SK-N-SH (cell line): ENCODE measurements around the gene HLA-DRB5. TPM values are rescaled to one million over a fixed set of nuclear protein-coding genes. Genes with fewer than 3 reads are reported as not detected.

Experiments
- CTCF ChIA-PET: fragments of 300-600, 350-600 bp; formaldehyde crosslinking; extraction: SDS; loops from one replicate; lab custom pipeline; 2021; lab: Yijun Ruan, JAX
- POLR2A ChIA-PET: fragments of 350-600 bp; sonication (Branson Sonifier 250); formaldehyde crosslinking; extraction: SDS; loops from one replicate; lab custom pipeline; 2020; ENCODE audit warnings: antibody characterized with exemption, inconsistent platforms; lab: Yijun Ruan, JAX
- DNase-seq: peaks from one replicate; pipeline ENCODE4 v3.0.0; 2012
- H2AFZ ChIP-seq: fragments of 200-600 bp; sonication (generic); 2 replicates; pipeline ENCODE4 v1.8.1; 2016; ENCODE audit warnings: antibody characterized with exemption, mild to moderate bottlenecking, low read depth
- H3F3A ChIP-seq: fragments of 200-600 bp; sonication (generic); replicated peaks from 2 replicates; pipeline ENCODE3; 2016; ENCODE audit warnings: antibody characterized with exemption, mild to moderate bottlenecking; ENCODE audit not compliant: insufficient read depth
- H3K27ac ChIP-seq, 2 experiments: fragments of 200-500 bp in 1 of 2; fragments of 200-600 bp in 1 of 2; sonication (Bioruptor generic) in 1 of 2; sonication (generic), shearing (Covaris generic) in 1 of 2; 2 replicates each; pipeline versions ENCODE4 v1.5.1 to v1.6.1; 2014 to 2016; ENCODE audit warnings: low read depth in 2 of 2, inconsistent platforms in 1 of 2, low read length in 1 of 2, mild to moderate bottlenecking in 1 of 2, mixed read lengths in 1 of 2
- H3K27me3 ChIP-seq: fragments of 200-600 bp; sonication (generic), shearing (Covaris generic); 2 replicates; pipeline ENCODE4 v1.6.1; 2016; ENCODE audit warnings: mixed run types; ENCODE audit not compliant: insufficient read depth
- H3K36me3 ChIP-seq, 2 experiments: fragments of 200-500 bp in 1 of 2; fragments of 200-600 bp in 1 of 2; sonication (Bioruptor generic) in 1 of 2; sonication (generic) in 1 of 2; replicated peaks in 1 of 2; 2 replicates each; pipeline versions ENCODE3 to v1.5.1; 2014 to 2016; ENCODE audit warnings: low read length in 1 of 2, mild to moderate bottlenecking in 1 of 2; ENCODE audit not compliant: insufficient read depth in 2 of 2, control insufficient read depth in 1 of 2
- H3K4me1 ChIP-seq, 2 experiments: fragments of 200-500 bp in 1 of 2; fragments of 200-600 bp in 1 of 2; sonication (Bioruptor generic) in 1 of 2; sonication (generic), shearing (Covaris generic) in 1 of 2; 2 replicates each; pipeline versions ENCODE4 v1.5.1 to v1.6.1; 2014 to 2016; ENCODE audit warnings: low read depth in 1 of 2, low read length in 1 of 2, mixed run types in 1 of 2; ENCODE audit not compliant: insufficient read depth in 2 of 2, control insufficient read depth in 1 of 2
- H3K4me2 ChIP-seq: fragments of 200-600 bp; sonication (generic), shearing (Covaris generic); 2 replicates; pipeline ENCODE4 v1.6.1; 2017; ENCODE audit warnings: mixed run types
- H3K4me3 ChIP-seq, 2 experiments: fragments of 200-500 bp in 1 of 2; fragments of 200-600 bp in 1 of 2; sonication (Bioruptor generic) in 1 of 2; sonication (generic), shearing (Covaris generic) in 1 of 2; 2 replicates each; pipeline versions ENCODE4 v1.5.1 to v1.8.1; 2014 to 2016; ENCODE audit warnings: low read depth in 2 of 2, inconsistent platforms in 1 of 2, low read length in 1 of 2, mild to moderate bottlenecking in 1 of 2, mixed read lengths in 1 of 2, moderate library complexity in 1 of 2
- H3K79me2 ChIP-seq: fragments of 200-600 bp; sonication (generic); 2 replicates; pipeline ENCODE4 v1.8.1; 2017; ENCODE audit warnings: mild to moderate bottlenecking; ENCODE audit not compliant: insufficient read depth
- H3K9ac ChIP-seq: fragments of 200-600 bp; sonication (generic); 2 replicates; pipeline ENCODE4 v1.6.1; 2017; ENCODE audit warnings: mixed run types
- H3K9me2 ChIP-seq: fragments of 200-600 bp; sonication (generic); 2 replicates; pipeline ENCODE4 v1.6.1; 2017; ENCODE audit warnings: mixed run types
- H3K9me3 ChIP-seq: fragments of 200-600 bp; sonication (generic); 2 replicates; pipeline ENCODE4 v1.6.1; 2017; ENCODE audit warnings: mixed run types, mild to moderate bottlenecking, moderate library complexity
- H4K20me1 ChIP-seq: fragments of 200-600 bp; sonication (generic); 2 replicates; pipeline ENCODE4 v1.6.1; 2017; ENCODE audit warnings: mild to moderate bottlenecking, mixed run types; ENCODE audit not compliant: insufficient read depth
- CHD2 ChIP-seq: fragments of 150-350 bp; IDR thresholded peaks from 2 replicates; pipeline ENCODE4 v1.6.1; 2018; ENCODE audit warnings: low read length; ENCODE audit not compliant: partially characterized antibody
- CTCF ChIP-seq: fragments of 200-600 bp; sonication (generic); IDR thresholded peaks from 2 replicates; pipeline ENCODE4 v1.6.1; 2017; ENCODE audit warnings: antibody characterized with exemption, mild to moderate bottlenecking, moderate library complexity
- ELF1 ChIP-seq: IDR thresholded peaks from 2 replicates; pipeline ENCODE4 v1.4.0; 2012
- EZH2phosphoT487 ChIP-seq: fragments of 200-600 bp; sonication (generic); IDR thresholded peaks from 2 replicates; pipeline ENCODE4 v1.6.1; 2017; ENCODE audit warnings: low read depth, mixed run types, mild to moderate bottlenecking, antibody characterized with exemption, moderate library complexity, borderline replicate concordance
- FOSL2 ChIP-seq: IDR thresholded peaks from 2 replicates; pipeline ENCODE4 v1.4.0; 2012; ENCODE audit warnings: low read depth, mild to moderate bottlenecking, moderate library complexity, borderline replicate concordance
- GABPA ChIP-seq: IDR thresholded peaks from 2 replicates; pipeline ENCODE4 v1.4.0; 2012; ENCODE audit warnings: low read depth, mild to moderate bottlenecking
- GATA2 ChIP-seq: sonication (generic); formaldehyde crosslinking; IDR thresholded peaks from 2 replicates; pipeline ENCODE4 v1.5.0; 2020; ENCODE audit warnings: mild to moderate bottlenecking, missing genetic modification reagents
- MEF2A ChIP-seq: IDR thresholded peaks from 2 replicates; pipeline ENCODE4 v1.4.0; 2012; ENCODE audit warnings: low read depth, borderline replicate concordance
- MXI1 ChIP-seq: IDR thresholded peaks from 2 replicates; pipeline ENCODE4 v1.6.1; 2012; ENCODE audit warnings: mild to moderate bottlenecking, low read depth, low read length, improper control_type of control experiment
- PBX3 ChIP-seq: IDR thresholded peaks from 2 replicates; pipeline ENCODE4; 2012
- RAD21 ChIP-seq: IDR thresholded peaks from 2 replicates; pipeline ENCODE4 v1.6.1; 2012; ENCODE audit warnings: mild to moderate bottlenecking, low read length
- TAF1 ChIP-seq: IDR thresholded peaks from 2 replicates; pipeline ENCODE4 v1.6.1; 2012; ENCODE audit warnings: low read depth, mild to moderate bottlenecking, low read length, moderate library complexity, borderline replicate concordance
- ZBTB33 ChIP-seq: IDR thresholded peaks from 2 replicates; pipeline ENCODE4 v1.4.0; 2012; ENCODE audit warnings: low read depth, borderline replicate concordance
- polyA plus RNA-seq, 3 experiments: library from polyadenylated mRNA; depleted of rRNA; stranded (reverse); fragments of >200 nt; gene quantifications; 2 replicates each; pipeline ENCODE4 v1.2.3, GENCODE V29; 2012
- TF ChIP-seq, protein P1 (sequence below): fragments of 150-350 bp; IDR thresholded peaks from 2 replicates; pipeline ENCODE4 v1.6.1; 2017; ENCODE audit warnings: antibody characterized with exemption, low read length, low read depth, borderline replicate concordance
- TF ChIP-seq, protein P2 (sequence below): fragments of 150-350 bp; IDR thresholded peaks from 2 replicates; pipeline ENCODE4 v1.6.1; 2016; ENCODE audit warnings: mild to moderate bottlenecking, low read depth, low read length

HLA-DRB5 gene
- polyA plus RNA-seq, 1 of the 3 experiments (the other 2 are of a cell fraction), result not detected

DNA sequence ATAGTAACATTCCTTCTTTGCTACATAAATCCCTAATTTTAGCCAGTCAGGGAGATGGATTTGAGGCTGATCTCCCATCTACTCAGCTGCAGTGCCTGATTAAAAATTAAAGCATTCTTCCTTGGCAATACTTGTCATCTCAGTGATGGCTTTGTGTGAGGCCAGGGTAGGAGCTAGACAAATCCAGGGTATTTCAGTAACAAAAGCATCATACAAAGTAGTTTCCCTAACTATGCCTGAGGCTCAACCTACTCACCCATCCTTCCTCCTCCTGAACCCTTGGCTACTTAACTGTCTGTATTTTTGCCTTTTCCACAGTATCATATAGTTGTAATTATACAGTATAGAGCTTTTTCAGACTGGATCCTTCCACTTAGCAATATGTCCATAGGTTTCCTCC, 37.7 kb downstream of the HLA-DRB5 start:
- H3K36me3 ChIP-seq, result no peaks in the 10 kb centered on the region
- no peaks in the 10 kb centered on the region for H3K9me3 ChIP-seq
- no peaks in the 10 kb centered on the region for H3K4me1 ChIP-seq
- ChIA-PET CTCF (no interaction called here), POLR2A (no interaction called here)
- H3K79me2 ChIP-seq, result no peaks in the 10 kb centered on the region
- no peak for TF ChIP-seq CHD2
- no peak for TF ChIP-seq RAD21
- TF ChIP-seq, protein P1, sequence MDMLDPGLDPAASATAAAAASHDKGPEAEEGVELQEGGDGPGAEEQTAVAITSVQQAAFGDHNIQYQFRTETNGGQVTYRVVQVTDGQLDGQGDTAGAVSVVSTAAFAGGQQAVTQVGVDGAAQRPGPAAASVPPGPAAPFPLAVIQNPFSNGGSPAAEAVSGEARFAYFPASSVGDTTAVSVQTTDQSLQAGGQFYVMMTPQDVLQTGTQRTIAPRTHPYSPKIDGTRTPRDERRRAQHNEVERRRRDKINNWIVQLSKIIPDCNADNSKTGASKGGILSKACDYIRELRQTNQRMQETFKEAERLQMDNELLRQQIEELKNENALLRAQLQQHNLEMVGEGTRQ, result no peak
- TF ChIP-seq GATA2 (CRISPR knock-in tag), result no peak
- TF ChIP-seq ELF1, result no peak
- no peak for TF ChIP-seq CTCF
- TF ChIP-seq PBX3, result no peak
- TF ChIP-seq FOSL2, result no peak
- TF ChIP-seq, protein P2, sequence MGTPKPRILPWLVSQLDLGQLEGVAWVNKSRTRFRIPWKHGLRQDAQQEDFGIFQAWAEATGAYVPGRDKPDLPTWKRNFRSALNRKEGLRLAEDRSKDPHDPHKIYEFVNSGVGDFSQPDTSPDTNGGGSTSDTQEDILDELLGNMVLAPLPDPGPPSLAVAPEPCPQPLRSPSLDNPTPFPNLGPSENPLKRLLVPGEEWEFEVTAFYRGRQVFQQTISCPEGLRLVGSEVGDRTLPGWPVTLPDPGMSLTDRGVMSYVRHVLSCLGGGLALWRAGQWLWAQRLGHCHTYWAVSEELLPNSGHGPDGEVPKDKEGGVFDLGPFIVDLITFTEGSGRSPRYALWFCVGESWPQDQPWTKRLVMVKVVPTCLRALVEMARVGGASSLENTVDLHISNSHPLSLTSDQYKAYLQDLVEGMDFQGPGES, result no peak
- TF ChIP-seq GABPA, result no peak
- TF ChIP-seq EZH2phosphoT487, result no peak
- no peak for TF ChIP-seq MEF2A
- TF ChIP-seq TAF1, result no peak
- no peak for TF ChIP-seq MXI1
- no peak for TF ChIP-seq ZBTB33
- H3K9ac ChIP-seq, result no peak overlapping the region
- H3K27ac ChIP-seq, result no peak overlapping the region
- no peaks in the 10 kb centered on the region for H3K27me3 ChIP-seq
- no peaks in the 10 kb centered on the region for H4K20me1 ChIP-seq
- H3K9me2 ChIP-seq, result no peaks in the 10 kb centered on the region
- DNase-seq, result no peak
- no peaks in the 10 kb centered on the region for H3F3A ChIP-seq
- no peak overlapping the region for H3K4me3 ChIP-seq
- no peak overlapping the region for H3K4me2 ChIP-seq
- H2AFZ ChIP-seq, result no peak overlapping the region
